HAP-1 (cell line): Measurements from ENCODE around the gene TBX19.
A peak's percentile ranks its signal among the peaks of the same experiment; 100 is the strongest.

ENCODE experiments used
- DNase-seq, 2 experiments: peaks; one replicate each; pipeline ENCODE4 v3.0.0-alpha.2; 2016 to 2020; ENCODE audit warnings: low spot score in 2 of 2
- H3K27me3 ChIP-seq: fragments of 250-450 bp; sonication (Bioruptor Pico); 2 replicates; pipeline ENCODE4 v1.5.1; 2020; ENCODE audit warnings: low read depth, mild to moderate bottlenecking, moderate library complexity
- H3K36me3 ChIP-seq: fragments of 250-450 bp; sonication (Bioruptor Pico); replicated peaks from 2 replicates; pipeline ENCODE4 v1.5.1; 2020; ENCODE audit warnings: mild to moderate bottlenecking
- H3K4me1 ChIP-seq: fragments of 250-450 bp; sonication (Bioruptor Pico); 2 replicates; pipeline ENCODE4 v1.5.1; 2020; ENCODE audit warnings: mild to moderate bottlenecking
- H3K4me3 ChIP-seq: fragments of 250-450 bp; sonication (Bioruptor Pico); 2 replicates; pipeline ENCODE4 v1.5.1; 2020; ENCODE audit warnings: mild to moderate bottlenecking, moderate library complexity
- H3K9me3 ChIP-seq: fragments of 250-450 bp; sonication (Bioruptor Pico); 2 replicates; pipeline ENCODE4 v1.5.1; 2020; ENCODE audit warnings: mild to moderate bottlenecking, moderate library complexity
- in situ Hi-C: fragments of 300-500 bp; cut with MboI; formaldehyde crosslinking; loops from 3 replicates; pipeline ENCODE4 v1.14.3; 2020; ENCODE audit warnings: low sequenced_read_pairs, inconsistent platforms, mixed read lengths

The TBX19 gene

GRCh38 chr1:168260393-168260792, 20.3 kb upstream of the TBX19 start:
- Histone ChIP-seq H3K9me3 (peaks cover 5% of the 10 kb centered on the region), H3K4me3 (no peak overlapping the region), H3K36me3 (no peaks in the 10 kb centered on the region; the same call in 1 of the 2 replicates), H3K27me3 (no peaks in the 10 kb centered on the region), H3K4me1 (peaks cover 8% of the 10 kb centered on the region)
- DNase-seq = no peak
- in situ Hi-C loops = no loop called here

DNA sequence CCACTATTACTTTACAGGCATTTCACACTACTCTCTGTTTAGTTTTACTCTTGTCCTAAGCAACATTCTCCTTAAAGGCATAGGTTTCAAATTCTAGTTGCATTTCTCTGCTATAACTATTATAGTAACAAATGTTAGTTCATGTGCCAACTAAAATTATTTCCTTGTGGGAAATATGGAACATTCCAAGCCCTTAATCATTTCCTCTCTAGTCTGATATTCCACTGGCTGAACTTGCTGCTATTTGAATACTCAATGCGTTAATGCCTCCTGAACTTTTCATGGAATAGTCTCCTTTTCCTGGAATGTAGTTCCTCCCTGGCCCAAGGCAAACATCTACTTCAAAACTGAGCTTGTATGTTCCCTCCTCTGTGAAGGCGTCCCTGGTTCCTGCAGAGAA, 19.3 kb upstream of the TBX19 start:
- DNase-seq = no peak
- Histone ChIP-seq H3K9me3 (no peaks in the 10 kb centered on the region; the same call in none of the 2 replicates), H3K4me3 (no peak overlapping the region), H3K36me3 (no peaks in the 10 kb centered on the region; the same call in 1 of the 2 replicates), H3K4me1 (peaks cover 8% of the 10 kb centered on the region), H3K27me3 (no peaks in the 10 kb centered on the region)
- in situ Hi-C loops = no loop called here

GRCh38 chr1:168263130-168263529, 17.5 kb upstream of the TBX19 start:
- H3K9me3 ChIP-seq = no peaks in the 10 kb centered on the region; the same call in none of the 2 replicates
- H3K4me1 ChIP-seq = peaks cover 8% of the 10 kb centered on the region
- in situ Hi-C loops = no loop called here
- no peaks in the 10 kb centered on the region; the same call in 1 of the 2 replicates for H3K36me3 ChIP-seq
- H3K4me3 ChIP-seq = no peak overlapping the region
- no peak for DNase-seq
- no peaks in the 10 kb centered on the region for H3K27me3 ChIP-seq

DNA sequence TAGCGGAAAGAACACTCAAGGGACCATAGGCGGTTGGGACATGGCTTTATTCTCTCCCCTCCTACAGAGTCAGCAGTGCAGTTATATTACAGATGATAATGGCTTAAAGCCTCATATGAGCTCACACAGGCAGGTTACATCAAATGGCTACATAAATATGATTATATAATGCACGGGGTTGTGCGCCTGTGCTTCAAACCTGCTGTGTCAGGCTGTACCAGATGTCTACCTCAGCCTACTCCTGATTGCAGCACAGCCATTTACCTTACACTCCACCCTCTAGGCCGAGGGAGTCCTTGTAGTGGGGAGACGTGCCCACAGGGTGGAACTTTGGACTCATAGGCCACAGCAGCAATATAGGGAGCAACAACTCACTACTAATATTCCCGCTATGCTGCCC, 16.4 kb upstream of the TBX19 start:
- Histone ChIP-seq H3K4me1 (peaks cover 6% of the 10 kb centered on the region), H3K9me3 (no peaks in the 10 kb centered on the region; the same call in none of the 2 replicates), H3K4me3 (no peak overlapping the region), H3K36me3 (no peaks in the 10 kb centered on the region), H3K27me3 (no peaks in the 10 kb centered on the region)
- no peak for DNase-seq
- in situ Hi-C loops = no loop called here

GRCh38 chr1:168265596-168265995, 15.1 kb upstream of the TBX19 start:
- no peak overlapping the region for H3K4me3 ChIP-seq
- no peak for DNase-seq
- in situ Hi-C loops = no loop called here
- H3K27me3 ChIP-seq = no peaks in the 10 kb centered on the region
- no peaks in the 10 kb centered on the region for H3K4me1 ChIP-seq
- no peaks in the 10 kb centered on the region; the same call in none of the 2 replicates for H3K9me3 ChIP-seq
- no peaks in the 10 kb centered on the region for H3K36me3 ChIP-seq

GRCh38 chr1:168266644-168267186, 14.0 kb upstream of the TBX19 start:
- Histone ChIP-seq H3K9me3 (no peaks in the 10 kb centered on the region; the same call in none of the 2 replicates), H3K4me3 (no peak overlapping the region), H3K4me1 (no peaks in the 10 kb centered on the region), H3K36me3 (no peaks in the 10 kb centered on the region), H3K27me3 (no peaks in the 10 kb centered on the region)
- in situ Hi-C loops = no loop called here
- no peak for DNase-seq

- H3K4me1 ChIP-seq = no peaks in the 10 kb centered on the region
- no peaks in the 10 kb centered on the region for H3K27me3 ChIP-seq
- no peaks in the 10 kb centered on the region for H3K36me3 ChIP-seq
- DNase-seq = no peak
- in situ Hi-C loops = no loop called here
- no peaks in the 10 kb centered on the region for H3K9me3 ChIP-seq
- no peak overlapping the region for H3K4me3 ChIP-seq
Measured at GRCh38 chr1:168271636-168272035, 9.0 kb upstream of the TBX19 start.

GRCh38 chr1:168273575-168273974, 7.1 kb upstream of the TBX19 start:
- H3K36me3 ChIP-seq = no peaks in the 10 kb centered on the region
- no peak overlapping the region for H3K4me3 ChIP-seq
- in situ Hi-C loops = no loop called here
- H3K9me3 ChIP-seq = no peaks in the 10 kb centered on the region
- DNase-seq = no peak
- no peaks in the 10 kb centered on the region for H3K4me1 ChIP-seq
- H3K27me3 ChIP-seq = no peaks in the 10 kb centered on the region

DNA sequence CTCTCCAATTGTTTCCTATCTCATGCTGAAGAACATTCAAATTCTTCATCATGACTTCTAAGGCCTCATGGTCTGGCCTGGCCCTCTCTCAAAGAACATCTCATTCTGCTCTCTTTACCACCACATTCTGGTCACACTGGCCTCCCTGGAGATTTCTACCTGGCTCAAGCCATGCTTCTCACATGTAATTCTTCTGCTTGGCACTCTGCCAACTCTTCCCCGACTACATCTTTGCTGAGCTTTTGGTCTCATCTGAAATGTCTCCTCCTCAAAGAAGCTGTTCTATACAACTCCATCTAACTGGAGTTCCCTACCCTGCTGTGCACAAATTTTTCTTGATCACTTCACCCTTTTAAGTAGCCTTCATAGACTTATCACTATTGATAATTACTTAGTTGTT, 1.4 kb upstream of the TBX19 start:
- Histone ChIP-seq H3K4me3 (no peak overlapping the region), H3K9me3 (no peaks in the 10 kb centered on the region), H3K27me3 (no peaks in the 10 kb centered on the region), H3K36me3 (no peaks in the 10 kb centered on the region), H3K4me1 (no peaks in the 10 kb centered on the region)
- no peak for DNase-seq
- in situ Hi-C loops = no loop called here

- Histone ChIP-seq H3K27me3 (no peaks in the 10 kb centered on the region), H3K36me3 (no peaks in the 10 kb centered on the region), H3K4me1 (peaks cover 3% of the 10 kb centered on the region; the same call in 1 of the 2 replicates), H3K4me3 (no peak overlapping the region), H3K9me3 (no peaks in the 10 kb centered on the region)
- in situ Hi-C loops = no loop called here
- no peak for DNase-seq
Measured at GRCh38 chr1:168281603-168282325, 1.1 kb downstream of the TBX19 start.

DNA sequence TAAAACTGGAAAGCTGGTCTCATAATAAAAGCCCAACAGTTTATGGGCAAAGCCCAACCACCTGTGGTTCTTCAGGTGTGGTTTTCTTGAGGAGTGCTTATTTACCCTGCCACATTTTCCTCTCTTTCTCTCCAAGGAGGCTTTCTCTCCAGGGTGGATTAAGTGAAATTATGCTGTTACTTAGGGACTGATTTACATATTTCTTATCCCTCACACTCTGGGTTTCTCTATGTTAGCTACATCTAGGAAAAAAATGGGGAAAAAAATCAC, 4.8 kb downstream of the TBX19 start:
- H3K4me1 ChIP-seq = peaks cover 14% of the 10 kb centered on the region
- peak; percentile 42 to 55 for DNase-seq
- no peaks in the 10 kb centered on the region for H3K9me3 ChIP-seq
- in situ Hi-C loops = no loop called here
- no peaks in the 10 kb centered on the region for H3K27me3 ChIP-seq
- H3K4me3 ChIP-seq = no peak overlapping the region
- no peaks in the 10 kb centered on the region for H3K36me3 ChIP-seq

DNA sequence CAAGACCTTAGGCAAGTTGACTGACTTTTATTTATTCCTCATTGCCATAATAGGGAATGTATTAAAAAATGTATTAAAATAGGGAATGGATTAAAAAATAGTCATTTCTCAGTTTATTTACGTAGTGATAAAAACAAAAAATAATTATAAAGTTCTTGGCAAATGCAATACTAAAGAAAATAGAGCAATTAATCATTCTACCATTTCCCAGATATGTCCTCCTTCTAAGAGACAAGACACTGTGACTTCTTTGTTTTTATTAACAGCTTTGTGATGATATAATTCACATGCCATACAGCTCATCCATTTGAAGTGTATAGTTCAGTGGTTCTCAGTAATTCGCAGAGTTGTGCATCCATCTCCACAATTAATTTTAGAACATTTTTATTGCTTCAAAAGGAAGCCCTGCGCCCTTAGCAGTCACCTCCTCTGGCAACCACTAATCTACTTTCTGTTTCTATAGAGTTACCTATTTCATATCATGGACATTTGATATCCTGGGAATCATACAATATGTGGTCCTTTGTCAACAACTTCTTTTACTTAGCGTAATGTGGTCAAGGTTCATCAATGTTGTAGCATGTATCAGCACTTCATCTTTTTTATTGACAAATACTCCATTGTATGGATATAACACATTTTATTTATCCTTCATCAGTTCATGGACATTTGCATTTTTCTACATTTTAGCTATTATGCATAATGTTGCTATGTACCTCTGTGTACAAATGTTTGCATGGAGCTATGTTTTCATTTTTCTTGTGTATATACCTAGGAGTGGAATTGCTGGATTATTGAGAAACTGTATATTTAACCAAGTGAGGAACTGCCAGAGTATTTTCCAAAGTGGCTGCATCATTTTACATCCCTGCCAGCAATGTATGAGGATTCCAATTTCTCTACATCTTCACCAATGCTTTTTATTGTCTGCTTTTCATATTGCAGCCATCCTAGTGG, 5.6 kb downstream of the TBX19 start:
- no peak for DNase-seq
- Histone ChIP-seq H3K36me3 (no peaks in the 10 kb centered on the region), H3K4me1 (peaks cover 14% of the 10 kb centered on the region), H3K9me3 (no peaks in the 10 kb centered on the region), H3K27me3 (no peaks in the 10 kb centered on the region), H3K4me3 (no peak overlapping the region)
- in situ Hi-C loops = no loop called here

GRCh38 chr1:168287237-168287664, 6.6 kb downstream of the TBX19 start:
- in situ Hi-C loops = no loop called here
- peaks cover 14% of the 10 kb centered on the region for H3K4me1 ChIP-seq
- no peaks in the 10 kb centered on the region for H3K27me3 ChIP-seq
- no peaks in the 10 kb centered on the region for H3K9me3 ChIP-seq
- peak in 1 of 2 experiments; percentile 38 for DNase-seq
- H3K36me3 ChIP-seq = no peaks in the 10 kb centered on the region
- no peak overlapping the region for H3K4me3 ChIP-seq
